SK-N-SH (cell line): ENCODE results near the gene HIPK1. TPM values are rescaled to one million over a fixed set of nuclear protein-coding genes. Genes with fewer than 3 reads are reported as not detected.

Experiments
- CTCF ChIA-PET: fragments of 300-600, 350-600 bp; formaldehyde crosslinking; extraction: SDS; loops from one replicate; lab custom pipeline; 2021; lab: Yijun Ruan, JAX
- POLR2A ChIA-PET: fragments of 350-600 bp; sonication (Branson Sonifier 250); formaldehyde crosslinking; extraction: SDS; loops from one replicate; lab custom pipeline; 2020; ENCODE audit warnings: antibody characterized with exemption, inconsistent platforms; lab: Yijun Ruan, JAX
- DNase-seq: peaks from one replicate; pipeline ENCODE4 v3.0.0; 2012
- H2AFZ ChIP-seq: fragments of 200-600 bp; sonication (generic); 2 replicates; pipeline ENCODE4 v1.8.1; 2016; ENCODE audit warnings: antibody characterized with exemption, mild to moderate bottlenecking, low read depth
- H3F3A ChIP-seq: fragments of 200-600 bp; sonication (generic); replicated peaks from 2 replicates; pipeline ENCODE3; 2016; ENCODE audit warnings: antibody characterized with exemption, mild to moderate bottlenecking; ENCODE audit not compliant: insufficient read depth
- H3K27ac ChIP-seq, 2 experiments: fragments of 200-500 bp in 1 of 2; fragments of 200-600 bp in 1 of 2; sonication (Bioruptor generic) in 1 of 2; sonication (generic), shearing (Covaris generic) in 1 of 2; 2 replicates each; pipeline versions ENCODE4 v1.5.1 to v1.6.1; 2014 to 2016; ENCODE audit warnings: low read depth in 2 of 2, inconsistent platforms in 1 of 2, low read length in 1 of 2, mild to moderate bottlenecking in 1 of 2, mixed read lengths in 1 of 2
- H3K27me3 ChIP-seq: fragments of 200-600 bp; sonication (generic), shearing (Covaris generic); 2 replicates; pipeline ENCODE4 v1.6.1; 2016; ENCODE audit warnings: mixed run types; ENCODE audit not compliant: insufficient read depth
- H3K36me3 ChIP-seq, 2 experiments: fragments of 200-500 bp in 1 of 2; fragments of 200-600 bp in 1 of 2; sonication (Bioruptor generic) in 1 of 2; sonication (generic) in 1 of 2; replicated peaks in 1 of 2; 2 replicates each; pipeline versions ENCODE3 to v1.5.1; 2014 to 2016; ENCODE audit warnings: low read length in 1 of 2, mild to moderate bottlenecking in 1 of 2; ENCODE audit not compliant: insufficient read depth in 2 of 2, control insufficient read depth in 1 of 2
- H3K4me1 ChIP-seq, 2 experiments: fragments of 200-500 bp in 1 of 2; fragments of 200-600 bp in 1 of 2; sonication (Bioruptor generic) in 1 of 2; sonication (generic), shearing (Covaris generic) in 1 of 2; 2 replicates each; pipeline versions ENCODE4 v1.5.1 to v1.6.1; 2014 to 2016; ENCODE audit warnings: low read depth in 1 of 2, low read length in 1 of 2, mixed run types in 1 of 2; ENCODE audit not compliant: insufficient read depth in 2 of 2, control insufficient read depth in 1 of 2
- H3K4me2 ChIP-seq: fragments of 200-600 bp; sonication (generic), shearing (Covaris generic); 2 replicates; pipeline ENCODE4 v1.6.1; 2017; ENCODE audit warnings: mixed run types
- H3K4me3 ChIP-seq, 2 experiments: fragments of 200-500 bp in 1 of 2; fragments of 200-600 bp in 1 of 2; sonication (Bioruptor generic) in 1 of 2; sonication (generic), shearing (Covaris generic) in 1 of 2; 2 replicates each; pipeline versions ENCODE4 v1.5.1 to v1.8.1; 2014 to 2016; ENCODE audit warnings: low read depth in 2 of 2, inconsistent platforms in 1 of 2, low read length in 1 of 2, mild to moderate bottlenecking in 1 of 2, mixed read lengths in 1 of 2, moderate library complexity in 1 of 2
- H3K79me2 ChIP-seq: fragments of 200-600 bp; sonication (generic); 2 replicates; pipeline ENCODE4 v1.8.1; 2017; ENCODE audit warnings: mild to moderate bottlenecking; ENCODE audit not compliant: insufficient read depth
- H3K9ac ChIP-seq: fragments of 200-600 bp; sonication (generic); 2 replicates; pipeline ENCODE4 v1.6.1; 2017; ENCODE audit warnings: mixed run types
- H3K9me2 ChIP-seq: fragments of 200-600 bp; sonication (generic); 2 replicates; pipeline ENCODE4 v1.6.1; 2017; ENCODE audit warnings: mixed run types
- H3K9me3 ChIP-seq: fragments of 200-600 bp; sonication (generic); 2 replicates; pipeline ENCODE4 v1.6.1; 2017; ENCODE audit warnings: mixed run types, mild to moderate bottlenecking, moderate library complexity
- H4K20me1 ChIP-seq: fragments of 200-600 bp; sonication (generic); 2 replicates; pipeline ENCODE4 v1.6.1; 2017; ENCODE audit warnings: mild to moderate bottlenecking, mixed run types; ENCODE audit not compliant: insufficient read depth
- EP300 ChIP-seq, 2 experiments: IDR thresholded peaks; 2 replicates each; pipeline versions ENCODE4 v1.4.0 to v1.6.1; 2012; ENCODE audit warnings: borderline replicate concordance in 1 of 2, low read depth in 1 of 2, low read length in 1 of 2
- FOSL2 ChIP-seq: IDR thresholded peaks from 2 replicates; pipeline ENCODE4 v1.4.0; 2012; ENCODE audit warnings: low read depth, mild to moderate bottlenecking, moderate library complexity, borderline replicate concordance
- FOXM1 ChIP-seq: IDR thresholded peaks from 2 replicates; pipeline ENCODE4 v1.4.0; 2012; ENCODE audit warnings: low read depth, mild to moderate bottlenecking
- JUND ChIP-seq: IDR thresholded peaks from 2 replicates; pipeline ENCODE4 v1.4.0; 2012
- MEF2A ChIP-seq: IDR thresholded peaks from 2 replicates; pipeline ENCODE4 v1.4.0; 2012; ENCODE audit warnings: low read depth, borderline replicate concordance
- MXI1 ChIP-seq: IDR thresholded peaks from 2 replicates; pipeline ENCODE4 v1.6.1; 2012; ENCODE audit warnings: mild to moderate bottlenecking, low read depth, low read length, improper control_type of control experiment
- PBX3 ChIP-seq: IDR thresholded peaks from 2 replicates; pipeline ENCODE4; 2012
- ZBTB33 ChIP-seq: IDR thresholded peaks from 2 replicates; pipeline ENCODE4 v1.4.0; 2012; ENCODE audit warnings: low read depth, borderline replicate concordance
- WGBS: methylation state at CpG from one replicate; pipeline ENCODE4 v1.1.6; 2017; ENCODE audit warnings: low lambda C conversion rate; 5-methylcytosine and 5-hydroxymethylcytosine counted together
- polyA plus RNA-seq, 3 experiments: library from polyadenylated mRNA; depleted of rRNA; stranded (reverse); fragments of >200 nt; gene quantifications; 2 replicates each; pipeline ENCODE4 v1.2.3, GENCODE V29; 2012
- TF ChIP-seq, protein P1 (sequence below): fragments of 200-600 bp; sonication (generic); IDR thresholded peaks from 2 replicates; pipeline ENCODE4 v1.6.1; 2017; ENCODE audit warnings: antibody characterized with exemption, mild to moderate bottlenecking, moderate library complexity
- TF ChIP-seq, protein P2 (sequence below): fragments of 150-350 bp; IDR thresholded peaks from 2 replicates; pipeline ENCODE4 v1.6.1; 2016; ENCODE audit warnings: mild to moderate bottlenecking, low read depth, low read length
- TF ChIP-seq, protein P3 (sequence below): IDR thresholded peaks from 2 replicates; pipeline ENCODE4 v1.4.0; 2012; ENCODE audit warnings: low read depth, borderline replicate concordance

HIPK1 gene
- polyA plus RNA-seq, 1 of the 3 experiments (the other 2 are of a cell fraction): 7.1 TPM

- Histone ChIP-seq H3K79me2 (peaks cover 96% of the 10 kb centered on the region), H3K4me2 (no peak overlapping the region), H3K9me3 (no peaks in the 10 kb centered on the region), H3K27ac (no peak overlapping the region), H3K9me2 (no peaks in the 10 kb centered on the region), H2AFZ (no peak overlapping the region), H3K4me3 (no peak overlapping the region), H4K20me1 (peaks cover 76% of the 10 kb centered on the region), H3K4me1 (peaks cover 0 to 8% of the 10 kb centered on the region in 2 experiments; a peak in 2 of 4 replicates), H3K27me3 (no peaks in the 10 kb centered on the region), H3F3A (no peaks in the 10 kb centered on the region), H3K36me3 (peaks cover 9 to 15% of the 10 kb centered on the region in 2 experiments), H3K9ac (no peak overlapping the region)
- ChIA-PET CTCF (interaction anchor here (0.6 to 2.5 kb wide), 3 partner anchors 9 to 39 kb away, joined by 3 to 6 read pairs (median 3); partner anchors contain the start of gene HIPK1), POLR2A (no interaction called here)
- DNase-seq: no peak
- TF ChIP-seq, protein P1, sequence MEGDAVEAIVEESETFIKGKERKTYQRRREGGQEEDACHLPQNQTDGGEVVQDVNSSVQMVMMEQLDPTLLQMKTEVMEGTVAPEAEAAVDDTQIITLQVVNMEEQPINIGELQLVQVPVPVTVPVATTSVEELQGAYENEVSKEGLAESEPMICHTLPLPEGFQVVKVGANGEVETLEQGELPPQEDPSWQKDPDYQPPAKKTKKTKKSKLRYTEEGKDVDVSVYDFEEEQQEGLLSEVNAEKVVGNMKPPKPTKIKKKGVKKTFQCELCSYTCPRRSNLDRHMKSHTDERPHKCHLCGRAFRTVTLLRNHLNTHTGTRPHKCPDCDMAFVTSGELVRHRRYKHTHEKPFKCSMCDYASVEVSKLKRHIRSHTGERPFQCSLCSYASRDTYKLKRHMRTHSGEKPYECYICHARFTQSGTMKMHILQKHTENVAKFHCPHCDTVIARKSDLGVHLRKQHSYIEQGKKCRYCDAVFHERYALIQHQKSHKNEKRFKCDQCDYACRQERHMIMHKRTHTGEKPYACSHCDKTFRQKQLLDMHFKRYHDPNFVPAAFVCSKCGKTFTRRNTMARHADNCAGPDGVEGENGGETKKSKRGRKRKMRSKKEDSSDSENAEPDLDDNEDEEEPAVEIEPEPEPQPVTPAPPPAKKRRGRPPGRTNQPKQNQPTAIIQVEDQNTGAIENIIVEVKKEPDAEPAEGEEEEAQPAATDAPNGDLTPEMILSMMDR: no peak
- TF ChIP-seq MXI1 (no peak), EP300 (IDR thresholded peaks at IDR 0.05; ENCODE audit: borderline replicate concordance in 1 of 2, low read depth in 1 of 2, low read length in 1 of 2) (no peak), FOSL2 (no peak), PBX3 (no peak), MEF2A (no peak), JUND (no peak), ZBTB33 (no peak), FOXM1 (no peak)
- TF ChIP-seq, protein P2, sequence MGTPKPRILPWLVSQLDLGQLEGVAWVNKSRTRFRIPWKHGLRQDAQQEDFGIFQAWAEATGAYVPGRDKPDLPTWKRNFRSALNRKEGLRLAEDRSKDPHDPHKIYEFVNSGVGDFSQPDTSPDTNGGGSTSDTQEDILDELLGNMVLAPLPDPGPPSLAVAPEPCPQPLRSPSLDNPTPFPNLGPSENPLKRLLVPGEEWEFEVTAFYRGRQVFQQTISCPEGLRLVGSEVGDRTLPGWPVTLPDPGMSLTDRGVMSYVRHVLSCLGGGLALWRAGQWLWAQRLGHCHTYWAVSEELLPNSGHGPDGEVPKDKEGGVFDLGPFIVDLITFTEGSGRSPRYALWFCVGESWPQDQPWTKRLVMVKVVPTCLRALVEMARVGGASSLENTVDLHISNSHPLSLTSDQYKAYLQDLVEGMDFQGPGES: no peak
- TF ChIP-seq, protein P3, sequence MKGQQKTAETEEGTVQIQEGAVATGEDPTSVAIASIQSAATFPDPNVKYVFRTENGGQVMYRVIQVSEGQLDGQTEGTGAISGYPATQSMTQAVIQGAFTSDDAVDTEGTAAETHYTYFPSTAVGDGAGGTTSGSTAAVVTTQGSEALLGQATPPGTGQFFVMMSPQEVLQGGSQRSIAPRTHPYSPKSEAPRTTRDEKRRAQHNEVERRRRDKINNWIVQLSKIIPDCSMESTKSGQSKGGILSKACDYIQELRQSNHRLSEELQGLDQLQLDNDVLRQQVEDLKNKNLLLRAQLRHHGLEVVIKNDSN: no peak
- 86% methylated on average over 5 of the region's 5 CpGs for WGBS
Measured at GRCh38 chr1:113938192-113938591, 9.1 kb downstream of the HIPK1 start.
